ENCODE results near the gene APRT.

DNA sequence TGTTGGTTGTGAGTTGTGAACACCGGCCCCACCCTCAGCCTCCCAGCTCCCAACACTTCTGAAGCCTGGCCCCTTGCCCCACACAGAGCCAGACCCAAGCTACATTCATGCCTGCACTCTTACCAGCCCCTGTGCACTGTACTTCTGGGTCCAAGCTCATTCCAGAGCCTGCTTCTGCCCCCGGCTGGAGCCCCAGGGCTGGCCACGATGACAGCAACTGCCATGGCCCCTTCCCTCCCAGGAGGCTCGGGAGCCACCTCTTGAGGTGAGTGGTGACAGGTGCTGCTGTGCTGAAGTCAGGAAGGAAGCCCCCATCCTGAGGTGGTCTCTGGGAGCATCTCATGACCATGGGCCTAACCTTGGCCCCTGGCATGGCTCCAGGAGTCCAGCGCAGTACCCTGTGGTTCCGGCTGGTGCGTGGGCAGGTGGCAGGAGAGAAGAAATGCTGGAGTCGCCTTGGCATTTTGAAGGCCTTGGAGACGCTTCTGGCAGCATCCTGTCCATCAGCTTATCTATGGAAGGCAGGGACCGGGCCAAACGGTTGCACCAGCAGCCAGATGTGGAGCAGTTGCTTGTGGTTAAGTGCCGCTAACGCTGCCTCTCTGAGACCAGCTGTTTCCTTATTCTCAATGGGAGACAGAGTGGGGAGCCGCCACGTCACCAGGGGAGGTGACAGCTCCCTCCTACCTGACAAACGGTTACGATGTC lies 12.0 kb downstream of the APRT start:
- TF ChIP-seq POLR2A (IDR thresholded peaks at IDR 0.05) = no peak
- TF ChIP-seq CTCF (IDR thresholded peaks at IDR 0.05) = no peak

All from uterus (tissue), 2 donors.